Activated naive CD4-positive, alpha-beta T cell treated with anti-CD3 and anti-CD28 coated beads, Interleukin-2, amount 50 U/mL, for 24 hours (primary cell): ENCODE measurements around the gene C15orf39.

ENCODE experiments used
- H3K27ac Mint-ChIP-seq: one replicate; pipeline ENCODE4 v1.8.0; 2021; ENCODE audit warnings: mild to moderate bottlenecking, mixed read lengths
- H3K27me3 Mint-ChIP-seq: one replicate; pipeline ENCODE4 v1.8.0; 2021; ENCODE audit warnings: mixed read lengths
- H3K36me3 Mint-ChIP-seq: one replicate; pipeline ENCODE4 v1.8.0; 2021; ENCODE audit warnings: mixed read lengths
- H3K4me1 Mint-ChIP-seq: one replicate; pipeline ENCODE4 v1.8.0; 2021; ENCODE audit warnings: mixed read lengths
- H3K4me3 Mint-ChIP-seq: one replicate; pipeline ENCODE4 v1.8.0; 2021; ENCODE audit warnings: mild to moderate bottlenecking, mixed read lengths
- H3K9me3 Mint-ChIP-seq: one replicate; pipeline ENCODE4 v1.8.0; 2021; ENCODE audit warnings: mixed read lengths

The C15orf39 gene

DNA sequence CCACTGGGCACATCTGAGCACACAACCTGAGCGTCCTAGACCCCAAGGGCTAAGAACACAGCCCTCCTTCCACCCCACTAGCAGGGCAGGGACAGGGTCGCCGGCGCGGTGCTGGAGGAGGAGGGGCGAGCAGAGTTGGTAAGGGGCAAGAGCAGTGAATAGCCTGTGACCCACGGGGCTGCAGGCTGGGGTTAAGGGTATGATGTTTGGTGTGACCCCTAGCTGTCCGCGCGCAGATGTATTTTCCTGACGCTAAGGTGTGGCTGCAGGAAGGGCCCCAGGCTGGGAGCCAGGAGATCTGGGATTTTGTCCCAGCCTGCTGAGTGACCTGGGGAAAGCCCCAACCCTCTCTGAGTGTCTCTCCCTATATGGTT lies 1.3 kb upstream of the C15orf39 start:
- H3K36me3 Mint-ChIP-seq, result no peaks in the 10 kb centered on the region
- peak overlapping the region; percentile 95 for H3K4me3 Mint-ChIP-seq
- H3K27ac Mint-ChIP-seq, result no peak overlapping the region
- H3K4me1 Mint-ChIP-seq, result peaks cover 44% of the 10 kb centered on the region
- no peaks in the 10 kb centered on the region for H3K27me3 Mint-ChIP-seq
- H3K9me3 Mint-ChIP-seq, result no peaks in the 10 kb centered on the region

DNA sequence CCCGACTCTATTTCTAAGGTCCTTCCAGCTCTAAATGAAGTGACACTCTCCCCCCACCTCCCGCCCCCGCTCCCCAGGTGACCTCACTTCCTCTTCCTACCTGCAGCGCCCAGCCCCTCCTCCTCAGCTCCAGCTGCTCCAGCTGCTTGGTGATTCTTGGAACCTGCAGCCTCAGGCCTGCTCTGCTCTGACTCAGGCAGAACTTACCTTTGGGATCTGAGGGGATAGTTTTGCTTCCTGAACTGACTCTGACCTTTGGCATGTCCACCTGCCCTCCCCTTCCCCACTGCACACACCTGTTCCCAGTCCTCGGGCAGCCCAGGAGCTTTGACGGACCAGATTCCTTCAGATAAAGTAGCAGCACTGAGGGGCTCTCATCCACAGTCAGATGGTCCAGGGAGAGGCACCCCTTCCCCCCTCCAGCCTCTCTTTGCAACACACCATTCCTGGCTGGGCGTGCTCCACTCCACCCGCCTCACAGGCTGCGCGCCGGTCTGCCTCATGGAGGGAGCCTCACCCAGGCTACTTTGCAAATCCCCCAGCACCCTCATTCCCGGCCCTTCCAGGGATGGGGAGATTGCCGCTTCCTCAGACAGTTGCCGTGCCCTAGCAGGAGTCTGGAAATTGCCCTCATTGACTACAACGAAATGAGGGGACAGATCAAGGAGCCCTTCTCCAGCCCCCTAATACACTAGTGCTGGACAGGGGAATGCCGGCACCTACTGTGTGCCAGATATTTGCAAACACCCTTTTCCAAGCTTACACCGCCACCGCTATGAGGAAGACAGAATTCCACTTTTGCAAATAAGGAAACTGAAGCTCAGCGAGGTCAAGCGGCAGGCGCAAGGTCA lies 692 bp upstream of the C15orf39 start:
- Mint-ChIP-seq H3K27ac (peak overlapping the region; percentile 93), H3K9me3 (no peaks in the 10 kb centered on the region), H3K4me1 (peaks cover 44% of the 10 kb centered on the region), H3K27me3 (no peaks in the 10 kb centered on the region), H3K4me3 (peak overlapping the region; percentile 95), H3K36me3 (no peaks in the 10 kb centered on the region)

DNA sequence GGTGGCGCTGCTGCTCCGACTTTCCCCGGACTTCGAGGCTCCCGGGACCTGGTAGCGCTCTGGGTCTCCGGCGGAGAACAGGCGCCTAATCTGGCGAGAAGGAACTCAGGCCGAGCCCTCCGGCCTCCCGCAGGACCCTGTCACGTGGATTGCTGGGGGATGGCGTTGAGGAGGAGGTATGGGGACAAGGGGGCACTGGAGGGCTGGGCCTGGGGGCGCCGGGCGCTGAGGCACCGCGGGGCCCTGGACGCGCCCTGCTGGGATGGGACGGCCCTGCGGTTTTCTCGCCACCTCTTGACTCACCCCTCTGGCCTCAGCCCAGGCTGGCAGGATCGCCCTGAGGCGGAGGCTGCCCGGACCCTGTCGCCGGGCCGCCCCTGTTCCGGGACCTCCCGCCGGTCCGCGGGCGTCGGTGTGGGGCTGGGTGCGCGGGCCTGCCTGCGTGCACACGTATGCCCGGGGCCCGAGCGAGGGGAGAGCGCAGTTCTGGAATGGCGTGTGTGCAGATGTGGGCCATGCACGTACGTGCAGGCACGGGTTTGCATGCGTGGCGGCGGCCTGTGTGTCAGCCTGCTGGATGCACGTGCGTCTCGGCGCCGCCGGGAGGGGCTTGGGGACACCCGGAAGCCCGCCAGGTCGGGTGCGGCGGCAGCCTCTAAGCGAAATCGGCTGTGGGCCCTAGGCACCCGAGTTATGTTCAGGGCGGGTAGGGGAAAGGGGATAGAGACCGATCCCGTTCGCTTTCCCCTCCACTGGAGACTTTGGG lies 752 bp downstream of the C15orf39 start:
- Mint-ChIP-seq H3K4me1 (peaks cover 44% of the 10 kb centered on the region), H3K4me3 (peak overlapping the region; percentile 91), H3K36me3 (no peaks in the 10 kb centered on the region), H3K9me3 (no peaks in the 10 kb centered on the region), H3K27ac (peak overlapping the region; percentile 76), H3K27me3 (no peaks in the 10 kb centered on the region)

DNA sequence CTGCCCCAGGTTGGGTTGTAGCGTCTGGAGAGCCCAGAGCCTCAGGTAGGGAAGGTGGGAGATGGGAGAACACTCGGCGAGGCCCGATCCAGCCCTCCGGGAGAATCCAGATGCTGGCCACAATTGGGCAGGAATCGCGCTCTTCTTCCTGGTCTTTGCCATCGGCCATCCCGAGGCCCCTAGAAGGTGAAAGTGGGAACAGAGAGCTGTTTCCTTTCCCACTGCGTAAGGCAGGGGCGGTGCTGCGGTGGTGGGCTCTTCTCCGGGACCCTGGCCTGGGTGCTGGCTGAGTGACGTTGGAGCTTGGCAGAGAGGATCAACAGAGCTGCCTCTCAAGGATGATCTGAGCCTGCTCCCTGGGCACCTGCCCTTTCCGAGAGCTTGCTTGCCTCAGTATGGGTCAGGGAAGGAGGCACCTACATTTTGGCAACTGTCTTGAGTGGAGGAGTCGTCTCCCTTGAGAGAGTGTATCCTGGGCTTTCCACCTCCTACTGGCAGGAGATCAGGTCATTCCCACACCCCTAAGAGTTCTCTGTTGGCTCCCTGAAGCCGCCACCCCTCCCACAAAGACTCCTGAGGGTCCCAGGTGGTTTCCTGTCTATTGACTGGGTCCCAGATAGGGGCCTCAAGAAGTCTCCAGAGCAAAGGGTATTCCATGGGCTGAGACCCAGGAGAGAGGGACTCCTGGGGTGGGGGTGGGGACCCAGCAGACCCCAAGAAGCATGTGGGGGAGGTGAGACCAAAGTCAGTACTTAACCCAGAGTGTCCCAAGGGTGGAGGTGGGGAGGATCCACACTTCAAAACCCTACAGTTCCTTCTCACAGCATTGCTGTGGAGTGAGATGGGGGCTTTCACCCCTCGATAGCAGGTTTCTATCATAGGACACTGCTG lies 1.6 kb downstream of the C15orf39 start:
- Mint-ChIP-seq H3K9me3 (no peaks in the 10 kb centered on the region), H3K4me3 (peak overlapping the region; percentile 91), H3K4me1 (peaks cover 44% of the 10 kb centered on the region), H3K27me3 (no peaks in the 10 kb centered on the region), H3K27ac (peak overlapping the region; percentile 55), H3K36me3 (no peaks in the 10 kb centered on the region)

DNA sequence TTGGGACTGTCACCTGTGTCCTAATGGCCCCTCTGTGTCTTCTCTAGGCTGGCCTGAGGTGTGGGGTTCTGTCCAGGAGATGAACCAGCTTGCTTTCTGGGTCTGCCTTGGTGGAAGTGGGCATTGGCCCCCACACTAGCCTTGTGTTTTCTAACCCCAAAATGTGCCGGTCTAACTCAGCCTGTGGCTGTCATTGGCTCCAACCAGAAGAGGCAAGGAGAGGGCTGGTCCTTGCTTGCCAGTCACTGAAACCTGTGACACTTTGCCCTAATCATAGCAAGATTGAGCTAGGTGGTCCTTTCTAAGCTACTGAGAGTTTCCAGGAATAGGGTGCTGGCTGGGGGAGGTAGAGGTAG lies 2.2 kb downstream of the C15orf39 start:
- Mint-ChIP-seq H3K27ac (peak overlapping the region; percentile 17), H3K4me1 (peaks cover 39% of the 10 kb centered on the region), H3K9me3 (no peaks in the 10 kb centered on the region), H3K4me3 (peak overlapping the region; percentile 91), H3K36me3 (no peaks in the 10 kb centered on the region), H3K27me3 (no peaks in the 10 kb centered on the region)

DNA sequence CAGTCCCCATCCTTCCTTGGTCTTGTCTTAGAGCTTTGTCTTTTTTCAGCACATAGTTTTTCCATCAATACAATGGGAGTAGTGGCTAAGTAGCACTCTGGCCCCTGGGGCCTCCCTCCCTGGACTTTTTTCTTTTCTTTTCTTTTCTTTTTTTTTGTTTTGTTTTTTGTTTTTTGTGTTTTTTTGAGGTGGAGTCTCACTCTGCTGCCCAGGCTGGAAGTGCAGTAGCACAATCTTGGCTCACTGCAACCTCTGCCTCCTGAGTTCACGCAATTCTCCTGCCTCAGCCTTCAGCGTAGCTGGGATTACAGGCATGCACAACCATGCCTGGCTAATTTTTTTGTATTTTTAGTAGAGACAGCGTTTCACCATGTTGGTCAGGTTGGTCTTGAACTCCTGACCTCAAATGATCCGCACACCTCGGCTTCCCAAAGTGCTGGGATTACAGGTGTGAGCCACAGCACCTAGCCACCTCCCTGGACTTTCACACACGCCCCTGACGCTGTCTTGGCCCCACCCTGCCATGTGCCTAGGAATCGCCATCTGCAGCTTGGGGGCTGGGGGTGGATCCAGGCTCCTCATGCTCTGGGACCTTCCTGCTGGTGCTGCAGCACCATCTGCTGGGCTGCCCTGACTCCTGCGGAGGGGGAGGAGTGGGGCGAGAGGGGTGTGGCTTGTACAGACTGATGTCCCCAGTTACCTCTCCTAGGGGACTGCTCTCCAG lies 2.8 kb downstream of the C15orf39 start:
- Mint-ChIP-seq H3K27me3 (no peaks in the 10 kb centered on the region), H3K4me1 (peaks cover 39% of the 10 kb centered on the region), H3K9me3 (no peaks in the 10 kb centered on the region), H3K36me3 (peaks cover under 1% of the 10 kb centered on the region), H3K27ac (peak overlapping the region; percentile 11), H3K4me3 (peak overlapping the region; percentile 91)

DNA sequence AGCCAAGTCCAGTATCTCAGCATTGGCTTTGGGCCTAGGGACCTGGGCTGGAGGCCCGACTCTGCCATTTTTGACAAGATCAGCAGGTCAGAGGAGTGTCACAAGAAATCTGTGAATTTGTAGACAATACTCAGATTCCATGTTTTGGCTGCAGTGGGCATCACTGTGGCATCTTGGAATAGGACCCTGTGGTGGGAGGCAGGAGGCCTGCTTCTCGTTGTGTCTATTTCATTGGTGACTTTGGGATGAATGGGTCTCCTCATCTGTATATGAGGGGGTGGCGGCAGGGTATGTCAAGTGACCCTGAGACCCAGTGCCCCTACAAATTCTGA lies 3.3 kb downstream of the C15orf39 start:
- Mint-ChIP-seq H3K27ac (peak overlapping the region; percentile 11), H3K9me3 (no peaks in the 10 kb centered on the region), H3K4me3 (no peak overlapping the region), H3K27me3 (no peaks in the 10 kb centered on the region), H3K36me3 (peaks cover 2% of the 10 kb centered on the region), H3K4me1 (peaks cover 41% of the 10 kb centered on the region)

DNA sequence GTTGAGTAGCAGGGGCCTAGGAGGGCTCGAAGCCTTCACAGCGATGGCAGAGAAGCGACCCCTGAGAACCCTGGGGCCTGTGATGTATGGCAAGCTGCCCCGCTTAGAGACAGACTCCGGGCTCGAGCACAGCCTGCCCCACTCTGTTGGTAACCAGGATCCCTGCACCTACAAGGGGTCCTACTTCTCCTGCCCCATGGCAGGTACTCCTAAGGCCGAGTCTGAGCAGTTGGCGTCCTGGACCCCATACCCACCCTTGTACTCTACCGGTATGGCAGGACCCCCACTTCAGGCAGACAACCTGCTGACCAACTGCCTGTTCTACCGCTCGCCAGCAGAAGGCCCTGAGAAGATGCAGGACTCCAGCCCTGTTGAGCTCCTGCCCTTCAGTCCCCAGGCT lies 4.3 kb downstream of the C15orf39 start:
- Mint-ChIP-seq H3K36me3 (peaks cover 2% of the 10 kb centered on the region), H3K27ac (no peak overlapping the region), H3K9me3 (no peaks in the 10 kb centered on the region), H3K27me3 (no peaks in the 10 kb centered on the region), H3K4me3 (no peak overlapping the region), H3K4me1 (peaks cover 38% of the 10 kb centered on the region)

DNA sequence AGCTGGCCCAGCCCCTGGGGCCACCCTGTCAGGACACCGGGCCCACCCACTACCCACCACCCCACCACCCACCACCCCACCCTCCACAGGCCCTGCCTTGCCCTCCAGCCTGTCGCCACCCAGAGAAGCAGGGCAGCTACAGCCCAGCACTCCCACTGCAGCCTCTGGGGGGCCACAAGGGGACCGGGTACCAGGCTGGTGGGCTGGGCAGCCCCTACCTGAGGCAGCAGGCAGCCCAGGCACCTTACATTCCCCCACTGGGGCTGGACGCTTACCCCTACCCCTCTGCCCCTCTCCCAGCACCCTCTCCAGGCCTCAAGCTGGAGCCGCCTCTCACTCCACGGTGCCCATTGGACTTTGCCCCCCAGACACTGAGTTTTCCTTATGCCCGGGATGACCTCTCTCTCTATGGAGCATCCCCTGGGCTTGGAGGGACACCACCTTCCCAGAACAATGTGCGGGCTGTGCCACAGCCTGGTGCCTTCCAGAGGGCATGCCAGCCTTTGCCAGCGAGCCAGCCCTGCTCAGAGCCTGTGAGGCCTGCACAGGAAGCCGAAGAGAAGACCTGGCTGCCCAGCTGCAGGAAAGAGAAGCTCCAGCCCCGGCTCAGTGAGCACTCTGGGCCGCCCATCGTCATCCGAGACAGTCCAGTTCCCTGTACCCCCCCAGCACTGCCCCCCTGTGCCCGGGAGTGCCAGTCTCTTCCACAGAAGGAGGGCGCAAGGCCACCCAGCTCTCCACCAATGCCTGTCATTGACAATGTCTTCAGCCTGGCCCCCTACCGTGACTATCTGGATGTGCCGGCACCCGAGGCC lies 5.3 kb downstream of the C15orf39 start:
- no peak overlapping the region for H3K4me3 Mint-ChIP-seq

DNA sequence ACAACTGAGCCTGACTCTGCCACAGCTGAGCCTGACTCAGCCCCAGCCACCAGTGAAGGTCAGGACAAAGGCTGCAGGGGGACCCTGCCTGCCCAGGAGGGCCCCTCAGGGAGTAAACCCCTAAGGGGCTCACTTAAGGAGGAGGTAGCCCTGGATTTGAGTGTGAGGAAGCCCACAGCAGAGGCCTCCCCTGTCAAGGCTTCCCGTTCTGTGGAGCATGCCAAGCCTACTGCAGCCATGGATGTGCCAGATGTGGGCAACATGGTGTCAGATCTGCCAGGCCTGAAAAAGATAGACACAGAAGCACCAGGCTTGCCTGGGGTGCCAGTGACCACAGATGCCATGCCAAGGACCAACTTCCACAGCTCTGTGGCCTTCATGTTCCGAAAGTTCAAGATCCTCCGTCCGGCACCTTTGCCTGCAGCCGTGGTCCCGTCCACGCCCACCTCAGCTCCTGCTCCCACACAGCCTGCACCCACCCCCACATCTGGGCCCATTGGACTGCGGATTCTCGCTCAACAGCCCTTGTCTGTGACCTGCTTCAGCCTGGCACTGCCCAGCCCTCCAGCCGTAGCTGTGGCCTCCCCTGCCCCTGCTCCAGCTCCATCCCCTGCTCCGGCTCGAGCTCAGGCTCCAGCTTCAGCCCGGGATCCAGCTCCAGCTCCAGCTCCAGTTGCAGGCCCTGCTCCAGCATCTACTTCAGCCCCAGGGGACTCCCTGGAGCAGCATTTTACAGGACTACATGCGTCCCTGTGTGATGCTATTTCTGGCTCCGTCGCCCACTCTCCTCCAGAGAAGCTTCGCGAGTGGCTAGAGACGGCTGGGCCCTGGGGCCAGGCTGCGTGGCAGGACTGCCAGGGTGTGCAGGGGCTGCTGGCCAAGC lies 6.2 kb downstream of the C15orf39 start:
- peaks cover 2% of the 10 kb centered on the region for H3K36me3 Mint-ChIP-seq

More for the DNA sequence above, 5.3 kb downstream of the C15orf39 start:
- H3K4me1 Mint-ChIP-seq, result peaks cover 37% of the 10 kb centered on the region
- H3K9me3 Mint-ChIP-seq, result no peaks in the 10 kb centered on the region
- H3K27me3 Mint-ChIP-seq, result no peaks in the 10 kb centered on the region
- no peak overlapping the region for H3K27ac Mint-ChIP-seq
- H3K36me3 Mint-ChIP-seq, result peaks cover 2% of the 10 kb centered on the region

DNA sequence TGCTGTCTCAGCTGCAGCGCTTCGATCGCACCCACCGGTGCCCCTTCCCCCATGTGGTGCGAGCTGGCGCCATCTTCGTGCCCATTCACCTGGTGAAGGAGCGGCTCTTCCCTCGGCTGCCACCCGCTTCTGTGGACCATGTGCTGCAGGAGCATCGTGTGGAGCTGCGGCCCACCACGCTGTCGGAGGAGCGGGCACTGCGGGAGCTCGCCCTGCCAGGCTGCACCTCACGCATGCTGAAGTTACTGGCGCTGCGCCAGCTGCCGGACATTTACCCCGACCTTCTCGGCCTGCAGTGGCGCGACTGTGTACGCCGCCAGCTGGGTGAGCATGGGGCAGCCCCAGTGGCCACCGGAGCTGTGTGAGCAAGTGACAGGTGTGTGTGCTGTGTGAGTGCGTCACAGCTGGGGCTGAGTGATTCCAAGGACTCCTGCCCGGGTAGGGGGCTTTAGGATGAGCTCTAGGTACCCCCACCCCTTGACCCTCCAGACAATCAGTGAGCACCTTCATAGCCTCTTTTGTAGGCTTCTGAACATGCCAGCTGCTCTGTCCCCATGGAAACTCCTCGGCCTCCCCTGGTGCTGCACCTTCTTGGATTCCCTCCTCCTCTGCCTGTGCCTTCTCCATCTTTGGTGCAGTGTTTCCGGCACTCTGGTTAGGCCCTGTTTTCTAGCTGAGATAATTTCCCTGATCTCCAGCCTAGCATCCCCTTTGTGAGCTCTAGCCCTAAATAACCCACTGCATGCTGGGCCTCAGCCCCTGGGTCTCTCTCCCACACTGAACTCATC lies 7.0 kb downstream of the C15orf39 start:
- H3K36me3 Mint-ChIP-seq, result peaks cover 2% of the 10 kb centered on the region
- H3K27me3 Mint-ChIP-seq, result no peaks in the 10 kb centered on the region
- H3K4me1 Mint-ChIP-seq, result peaks cover 37% of the 10 kb centered on the region
- no peak overlapping the region for H3K4me3 Mint-ChIP-seq
- no peaks in the 10 kb centered on the region for H3K9me3 Mint-ChIP-seq
- no peak overlapping the region for H3K27ac Mint-ChIP-seq

More for the DNA sequence above, 6.2 kb downstream of the C15orf39 start:
- Mint-ChIP-seq H3K4me3 (no peak overlapping the region), H3K4me1 (peaks cover 37% of the 10 kb centered on the region), H3K9me3 (no peaks in the 10 kb centered on the region), H3K27me3 (no peaks in the 10 kb centered on the region), H3K27ac (no peak overlapping the region)

DNA sequence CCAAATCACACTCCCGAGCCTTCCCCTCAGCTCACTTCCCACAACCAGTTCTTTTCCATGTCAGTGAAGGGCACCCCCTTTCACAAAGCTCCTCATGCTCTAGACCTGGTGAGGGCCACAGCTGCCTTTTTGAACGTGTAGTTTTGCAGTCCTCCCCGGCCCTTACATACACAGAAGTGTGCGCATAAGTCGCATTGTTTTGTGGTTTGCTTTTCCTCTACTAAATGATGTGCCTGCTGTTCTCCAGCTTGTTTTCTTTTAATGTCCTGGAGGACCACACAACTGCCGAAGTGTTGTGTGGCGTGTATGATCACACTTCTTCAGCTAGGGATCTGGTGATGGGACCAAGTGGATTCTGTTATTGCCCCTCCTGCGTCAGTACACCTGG lies 7.6 kb downstream of the C15orf39 start:
- H3K36me3 Mint-ChIP-seq, result peaks cover 2% of the 10 kb centered on the region
- no peaks in the 10 kb centered on the region for H3K27me3 Mint-ChIP-seq
- no peaks in the 10 kb centered on the region for H3K9me3 Mint-ChIP-seq
- peaks cover 32% of the 10 kb centered on the region for H3K4me1 Mint-ChIP-seq
- H3K27ac Mint-ChIP-seq, result no peak overlapping the region
- no peak overlapping the region for H3K4me3 Mint-ChIP-seq

DNA sequence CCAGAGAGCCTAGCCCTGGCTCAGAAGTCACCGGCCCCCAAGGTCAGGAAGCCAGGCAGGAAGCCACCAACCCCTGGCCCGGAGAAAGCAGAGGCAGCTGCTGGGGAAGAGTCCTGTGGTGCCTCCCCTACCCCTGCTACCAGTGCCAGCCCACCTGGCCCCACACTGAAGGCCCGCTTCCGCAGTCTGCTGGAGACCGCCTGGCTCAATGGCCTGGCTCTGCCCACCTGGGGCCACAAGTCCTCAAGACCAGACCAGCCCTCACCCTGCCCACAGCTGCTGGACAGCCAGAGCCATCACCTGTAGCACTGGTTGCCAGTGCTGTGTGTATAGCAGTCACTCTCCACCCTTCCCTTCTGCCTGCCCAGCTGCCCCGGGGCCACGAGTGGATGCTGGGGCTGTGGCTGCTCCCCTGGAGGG lies 9.1 kb downstream of the C15orf39 start:
- Mint-ChIP-seq H3K4me1 (peaks cover 21% of the 10 kb centered on the region), H3K27me3 (no peaks in the 10 kb centered on the region), H3K9me3 (no peaks in the 10 kb centered on the region), H3K36me3 (peaks cover 2% of the 10 kb centered on the region), H3K27ac (no peak overlapping the region), H3K4me3 (no peak overlapping the region)
